PC-3 (cell line): Measurements from ENCODE around the gene RASAL1. TPM values are rescaled to one million over a fixed set of nuclear protein-coding genes. Genes with fewer than 3 reads are reported as not detected.

Source experiments
- ATAC-seq: fragments of 200-7000 bp; cut with Tn5 transposase; 2 replicates; pipeline ENCODE4 v1.9.1; 2020; ENCODE audit warnings: mild to moderate bottlenecking, moderate library complexity
- BruUV-seq: library from RNA; stranded (reverse); fragments of 400-500 nt; replicated peaks from 2 replicates; lab custom pipeline; 2021; lab: Mats Ljungman, UMichigan
- CTCF ChIA-PET: fragments of 300-600 bp; sonication (Branson Sonifier 250); formaldehyde crosslinking; loops from one replicate; lab custom pipeline; 2022; ENCODE audit warnings: antibody characterized with exemption; lab: Charles Lee
- POLR2A ChIA-PET: fragments of 300-600 bp; sonication (Branson Sonifier 250); formaldehyde crosslinking; loops from one replicate; lab custom pipeline; 2022; ENCODE audit warnings: antibody characterized with exemption; ENCODE audit not compliant: unreplicated experiment; lab: Charles Lee
- DNase-seq: peaks from one replicate; pipeline ENCODE4 v3.0.0-alpha.2; 2015
- H2AFZ ChIP-seq: fragments of 300-600 bp; sonication (generic); 2 replicates; pipeline ENCODE4 v1.6.0; 2016; ENCODE audit warnings: antibody characterized with exemption, low read length
- H3F3A ChIP-seq: fragments of 300-600 bp; sonication (generic); one replicate; pipeline ENCODE4 v1.6.0; 2017; ENCODE audit warnings: antibody characterized with exemption, low read length, control low read depth, mild to moderate bottlenecking; ENCODE audit not compliant: unreplicated experiment
- H3K27ac ChIP-seq: fragments of 300-600 bp; sonication (generic); 2 replicates; pipeline ENCODE4 v1.5.1; 2016; ENCODE audit warnings: mild to moderate bottlenecking, low read length
- H3K27me3 ChIP-seq: fragments of 300-600 bp; sonication (generic); 2 replicates; pipeline ENCODE4 v1.6.1; 2016; ENCODE audit warnings: low read length, mixed read lengths
- H3K36me3 ChIP-seq: fragments of 300-600 bp; sonication (generic); 2 replicates; pipeline ENCODE4 v1.6.1; 2016; ENCODE audit warnings: low read depth, mixed run types, low read length, mixed read lengths
- H3K4me1 ChIP-seq: fragments of 300-600 bp; sonication (generic); 2 replicates; pipeline ENCODE4 v1.5.1; 2016; ENCODE audit warnings: low read length; ENCODE audit not compliant: insufficient read depth
- H3K4me2 ChIP-seq: fragments of 300-600 bp; sonication (generic); 2 replicates; pipeline ENCODE4 v1.6.0; 2016; ENCODE audit warnings: low read length
- H3K4me3 ChIP-seq: fragments of 300-600 bp; sonication (generic); 2 replicates; pipeline ENCODE4 v1.5.1; 2016; ENCODE audit warnings: mild to moderate bottlenecking, low read length, mixed read lengths
- H3K79me2 ChIP-seq: fragments of 300-600 bp; sonication (generic); 2 replicates; pipeline ENCODE4 v1.6.1; 2017; ENCODE audit warnings: low read length, mixed read lengths
- H3K9ac ChIP-seq: fragments of 300-600 bp; sonication (generic); 2 replicates; pipeline ENCODE4 v1.6.0; 2016; ENCODE audit warnings: mild to moderate bottlenecking, low read length
- H3K9me2 ChIP-seq: fragments of 300-600 bp; sonication (generic); replicated peaks from 2 replicates; pipeline ENCODE4 v1.6.1; 2016; ENCODE audit warnings: mixed run types, low read length, mixed read lengths
- H3K9me3 ChIP-seq: fragments of 300-600 bp; sonication (generic); 2 replicates; pipeline ENCODE4 v1.6.1; 2016; ENCODE audit warnings: low read length, mixed read lengths
- H4K20me1 ChIP-seq: fragments of 300-600 bp; sonication (generic); 2 replicates; pipeline ENCODE4 v1.6.1; 2016; ENCODE audit warnings: low read length, mixed read lengths
- CTCF ChIP-seq: fragments of 300-600 bp; sonication (generic); conservative IDR thresholded peaks from 2 replicates; pipeline ENCODE4 v1.5.1; 2017; ENCODE audit warnings: antibody characterized with exemption, low read depth, mild to moderate bottlenecking, low read length
- EZH2 ChIP-seq: fragments of 300-600 bp; sonication (generic); IDR thresholded peaks from one replicate; pipeline ENCODE4 v1.6.1; 2017; ENCODE audit warnings: antibody characterized with exemption, mild to moderate bottlenecking, low read length; ENCODE audit not compliant: unreplicated experiment
- EZH2phosphoT487 ChIP-seq: fragments of 300-600 bp; sonication (generic); IDR thresholded peaks from 2 replicates; pipeline ENCODE4 v1.6.1; 2018; ENCODE audit warnings: mild to moderate bottlenecking, antibody characterized with exemption, low read length, borderline replicate concordance
- intact Hi-C: fragments of 100-400 bp; cut with micrococcal nuclease; formaldehyde crosslinking; loops from 2 replicates; pipeline ENCODE4 v1.9.0; 2023
- total RNA-seq: library from RNA; depleted of rRNA; stranded (reverse); fragments of >200 nt; gene quantifications from 2 replicates; pipeline ENCODE4 v1.2.3, GENCODE V29; 2014

RASAL1 gene
- total RNA-seq, 1 experiment from 2014 or later, result 0.66 TPM

- no peak overlapping the region for H3K4me2 ChIP-seq
- BruUV-seq, result no TSS peak
- ATAC-seq (no peak), DNase-seq (no peak)
- H3K9ac ChIP-seq, result no peak overlapping the region
- ChIA-PET CTCF (no interaction called here), POLR2A (no interaction called here)
- H2AFZ ChIP-seq, result no peak overlapping the region
- no peaks in the 10 kb centered on the region for H3K9me3 ChIP-seq
- TF ChIP-seq CTCF, result no peak
- TF ChIP-seq EZH2phosphoT487, result no peak
- no peak for TF ChIP-seq EZH2
- intact Hi-C loops, result no loop called here
- no peaks in the 10 kb centered on the region for H3K36me3 ChIP-seq
- H3K27ac ChIP-seq, result no peak overlapping the region
- H3K4me3 ChIP-seq, result no peak overlapping the region
- H4K20me1 ChIP-seq, result no peaks in the 10 kb centered on the region
- no peaks in the 10 kb centered on the region for H3K4me1 ChIP-seq
- H3K27me3 ChIP-seq, result no peaks in the 10 kb centered on the region
- no peaks in the 10 kb centered on the region for H3K9me2 ChIP-seq
- no peaks in the 10 kb centered on the region for H3K79me2 ChIP-seq
- H3F3A ChIP-seq, result no peaks in the 10 kb centered on the region
Measured at GRCh38 chr12:113140706-113141105, 5.1 kb upstream of the RASAL1 start.

GRCh38 chr12:113138826-113139225, 3.3 kb upstream of the RASAL1 start:
- intact Hi-C loops, result no loop called here
- H3K4me2 ChIP-seq, result no peak overlapping the region
- no peaks in the 10 kb centered on the region for H4K20me1 ChIP-seq
- no peak overlapping the region for H2AFZ ChIP-seq
- no peaks in the 10 kb centered on the region for H3K79me2 ChIP-seq
- DNase-seq (no peak), ATAC-seq (no peak; the same call in 1 of the 2 replicates)
- H3K27ac ChIP-seq, result no peak overlapping the region
- ChIA-PET POLR2A (no interaction called here), CTCF (no interaction called here)
- H3K9me2 ChIP-seq, result no peaks in the 10 kb centered on the region
- 0 out of 2 replicates have a peak, but pooled peaks cover 5% of the 10 kb centered on the region for H3K27me3 ChIP-seq
- H3K9ac ChIP-seq, result no peak overlapping the region
- no TSS peak for BruUV-seq
- H3K36me3 ChIP-seq, result no peaks in the 10 kb centered on the region
- TF ChIP-seq EZH2phosphoT487 (no peak), EZH2 (no peak), CTCF (no peak)
- H3F3A ChIP-seq, result no peaks in the 10 kb centered on the region
- no peaks in the 10 kb centered on the region for H3K9me3 ChIP-seq
- H3K4me3 ChIP-seq, result no peak overlapping the region
- no peaks in the 10 kb centered on the region for H3K4me1 ChIP-seq

GRCh38 chr12:113137861-113138783, 2.6 kb upstream of the RASAL1 start:
- CTCF ChIA-PET, result no interaction called here
- intact Hi-C loops, result no loop called here
- Histone ChIP-seq H3K4me1 (no peaks in the 10 kb centered on the region), H3K9me3 (no peaks in the 10 kb centered on the region), H3K4me3 (no peak overlapping the region), H3K27me3 (0 out of 2 replicates have a peak, but pooled peaks cover 5% of the 10 kb centered on the region), H2AFZ (no peak overlapping the region), H4K20me1 (no peaks in the 10 kb centered on the region), H3F3A (no peaks in the 10 kb centered on the region), H3K27ac (no peak overlapping the region), H3K36me3 (no peaks in the 10 kb centered on the region), H3K9ac (no peak overlapping the region), H3K79me2 (no peaks in the 10 kb centered on the region), H3K4me2 (no peak overlapping the region), H3K9me2 (no peaks in the 10 kb centered on the region)
- ATAC-seq (no peak), DNase-seq (no peak)
- POLR2A ChIA-PET, result no interaction called here
- TF ChIP-seq EZH2phosphoT487 (no peak), EZH2 (no peak), CTCF (no peak)
- BruUV-seq, result no TSS peak
